IMR-90 (cell line): Measurements from ENCODE around the gene SPINT2. TPM values are rescaled to one million over a fixed set of nuclear protein-coding genes. Genes with fewer than 3 reads are reported as not detected.

Experiments used
- ATAC-seq: fragments of 200-7000 bp; cut with Tn5 transposase; 2 replicates; pipeline ENCODE4 v1.9.1; 2020; ENCODE audit warnings: low read depth, mild to moderate bottlenecking, moderate library complexity
- BruUV-seq: library from RNA; stranded (reverse); fragments of 400-500 nt; replicated peaks from 2 replicates; lab custom pipeline; 2021; lab: Mats Ljungman, UMichigan
- CTCF ChIA-PET: fragments of 300-600 bp; formaldehyde crosslinking; extraction: SDS; loops from one replicate; lab custom pipeline; 2021; ENCODE audit warnings: antibody characterized with exemption; lab: Yijun Ruan, JAX
- POLR2A ChIA-PET: fragments of 300-600 bp; sonication (Branson Sonifier 250); formaldehyde crosslinking; loops from one replicate; lab custom pipeline; 2022; ENCODE audit warnings: antibody characterized with exemption; ENCODE audit not compliant: unreplicated experiment; lab: Charles Lee
- DNase-seq: peaks from one replicate; pipeline ENCODE4 v3.0.0; 2013
- H2AFZ ChIP-seq: replicated peaks from 2 replicates; pipeline ENCODE3; 2013; ENCODE audit warnings: low read length, mild to moderate bottlenecking; ENCODE audit not compliant: poor library complexity
- H2AK5ac ChIP-seq: 2 replicates; pipeline ENCODE4 v1.6.1; 2013; ENCODE audit warnings: low read depth, low read length, inconsistent platforms
- H2AK9ac ChIP-seq: replicated peaks from 2 replicates; pipeline ENCODE3; 2013; ENCODE audit warnings: mild to moderate bottlenecking, low read depth, low read length, moderate library complexity; ENCODE audit not compliant: poor library complexity
- H2BK120ac ChIP-seq: 2 replicates; pipeline ENCODE4 v1.6.1; 2013; ENCODE audit warnings: low read depth, low read length, inconsistent platforms
- H2BK15ac ChIP-seq: 3 replicates; pipeline ENCODE4 v1.6.1; 2013; ENCODE audit warnings: low read depth, low read length, inconsistent platforms
- H2BK20ac ChIP-seq: 2 replicates; pipeline ENCODE4 v1.6.1; 2013; ENCODE audit warnings: low read depth, mild to moderate bottlenecking, inconsistent platforms, low read length, moderate library complexity
- H2BK5ac ChIP-seq: 2 replicates; pipeline ENCODE4 v1.6.1; 2013; ENCODE audit warnings: mild to moderate bottlenecking, low read depth, low read length, inconsistent platforms; ENCODE audit not compliant: poor library complexity, severe bottlenecking
- H3K14ac ChIP-seq: replicated peaks from 2 replicates; pipeline ENCODE4 v1.6.1; 2013; ENCODE audit warnings: low read depth, low read length, inconsistent platforms
- H3K18ac ChIP-seq: 2 replicates; pipeline ENCODE4 v1.6.1; 2013; ENCODE audit warnings: low read depth, low read length, control low read depth
- H3K23ac ChIP-seq: 2 replicates; pipeline ENCODE4 v1.6.1; 2013; ENCODE audit warnings: low read depth, low read length, inconsistent platforms
- H3K27ac ChIP-seq: 2 replicates; pipeline ENCODE4 v1.5.1; 2013; ENCODE audit warnings: mild to moderate bottlenecking, control low read depth, low read length; ENCODE audit not compliant: insufficient read depth
- H3K27me3 ChIP-seq: 2 replicates; pipeline ENCODE4 v1.6.1; 2013; ENCODE audit warnings: low read length; ENCODE audit not compliant: control insufficient read depth, insufficient read depth
- H3K36me3 ChIP-seq: 2 replicates; pipeline ENCODE4 v1.6.1; 2013; ENCODE audit warnings: low read length, mixed read lengths; ENCODE audit not compliant: control insufficient read depth, insufficient read depth
- H3K4ac ChIP-seq: 2 replicates; pipeline ENCODE4 v1.6.1; 2013; ENCODE audit warnings: low read depth, low read length, inconsistent platforms
- H3K4me1 ChIP-seq: 2 replicates; pipeline ENCODE4 v1.6.1; 2013; ENCODE audit warnings: low read length, mixed read lengths; ENCODE audit not compliant: control insufficient read depth, insufficient read depth
- H3K4me2 ChIP-seq: 2 replicates; pipeline ENCODE4 v1.6.1; 2013; ENCODE audit warnings: low read depth, mild to moderate bottlenecking, control low read depth, low read length, moderate library complexity
- H3K4me3 ChIP-seq: 2 replicates; pipeline ENCODE4 v1.5.1; 2013; ENCODE audit warnings: low read depth, mild to moderate bottlenecking, control low read depth, low read length, moderate library complexity; ENCODE audit not compliant: insufficient read depth
- H3K56ac ChIP-seq: 2 replicates; pipeline ENCODE4 v1.6.1; 2013; ENCODE audit warnings: low read length, inconsistent platforms; ENCODE audit not compliant: insufficient read depth; ENCODE audit errors: extremely low read depth
- H3K79me1 ChIP-seq, 2 experiments: 2 replicates each; pipeline ENCODE4 v1.6.1; 2013; ENCODE audit warnings: low read length in 2 of 2, inconsistent platforms in 1 of 2, low read depth in 1 of 2
- H3K9ac ChIP-seq: 2 replicates; pipeline ENCODE4 v1.6.1; 2013; ENCODE audit warnings: low read depth, low read length, control low read depth
- H3K9me1 ChIP-seq: 2 replicates; pipeline ENCODE4 v1.6.1; 2013; ENCODE audit warnings: low read length, inconsistent platforms; ENCODE audit not compliant: insufficient read depth
- H3K9me3 ChIP-seq: 2 replicates; pipeline ENCODE4 v1.6.1; 2013; ENCODE audit warnings: low read length; ENCODE audit not compliant: control insufficient read depth, insufficient read depth
- H4K20me1 ChIP-seq: 2 replicates; pipeline ENCODE4 v1.6.1; 2013; ENCODE audit warnings: low read length, inconsistent platforms; ENCODE audit not compliant: insufficient read depth
- H4K5ac ChIP-seq: 2 replicates; pipeline ENCODE4 v1.6.1; 2013; ENCODE audit warnings: mild to moderate bottlenecking, low read depth, low read length, control low read depth
- H4K8ac ChIP-seq, 2 experiments: 2 replicates each; pipeline ENCODE4 v1.6.1; 2013; ENCODE audit warnings: low read depth in 2 of 2, low read length in 2 of 2, control low read depth in 1 of 2, inconsistent platforms in 1 of 2
- H4K91ac ChIP-seq: 2 replicates; pipeline ENCODE4 v1.6.1; 2013; ENCODE audit warnings: low read depth, low read length, inconsistent platforms; ENCODE audit not compliant: insufficient read depth
- BHLHE40 ChIP-seq: fragments of 150-350 bp; IDR thresholded peaks from 2 replicates; pipeline ENCODE4 v1.6.1; 2016; ENCODE audit warnings: mild to moderate bottlenecking, low read depth, low read length
- CEBPB ChIP-seq: IDR thresholded peaks from 2 replicates; pipeline ENCODE4 v1.6.1; 2012; ENCODE audit warnings: low read depth, low read length, improper control_type of control experiment
- CHD1 ChIP-seq: IDR thresholded peaks from 2 replicates; pipeline ENCODE4 v1.6.1; 2012; ENCODE audit warnings: low read depth, low read length, improper control_type of control experiment
- CTCF ChIP-seq: conservative IDR thresholded peaks from 2 replicates; pipeline ENCODE4 v1.5.1; 2012; ENCODE audit warnings: mild to moderate bottlenecking, low read depth, low read length, improper control_type of control experiment
- FOS ChIP-seq: fragments of 150-350 bp; IDR thresholded peaks from 2 replicates; pipeline ENCODE4 v1.6.1; 2016; ENCODE audit warnings: low read depth, low read length
- MAFK ChIP-seq: IDR thresholded peaks from 2 replicates; pipeline ENCODE4 v1.6.1; 2012; ENCODE audit warnings: low read depth, low read length, improper control_type of control experiment
- MAZ ChIP-seq: IDR thresholded peaks from 2 replicates; pipeline ENCODE4 v1.6.1; 2012; ENCODE audit warnings: low read depth, mild to moderate bottlenecking, low read length, improper control_type of control experiment, moderate library complexity, borderline replicate concordance
- MXI1 ChIP-seq: IDR thresholded peaks from 2 replicates; pipeline ENCODE4 v1.6.1; 2012; ENCODE audit warnings: low read depth, mild to moderate bottlenecking, low read length, moderate library complexity, borderline replicate concordance
- NFE2L2 ChIP-seq: fragments of 150-350 bp; IDR thresholded peaks from 2 replicates; pipeline ENCODE4 v1.6.1; 2016; ENCODE audit warnings: low read depth, mild to moderate bottlenecking, low read length
- POLR2A ChIP-seq: IDR thresholded peaks from 2 replicates; pipeline ENCODE4 v1.6.1; 2012; ENCODE audit warnings: mild to moderate bottlenecking, low read depth, low read length
- RAD21 ChIP-seq: IDR thresholded peaks from 2 replicates; pipeline ENCODE4 v1.6.1; 2012; ENCODE audit warnings: low read length, improper control_type of control experiment
- RCOR1 ChIP-seq: IDR thresholded peaks from 2 replicates; pipeline ENCODE4 v1.6.1; 2012; ENCODE audit warnings: mild to moderate bottlenecking, low read length, improper control_type of control experiment; ENCODE audit not compliant: insufficient replicate concordance
- RFX5 ChIP-seq: IDR thresholded peaks from 2 replicates; pipeline ENCODE4 v1.8.0; 2012; ENCODE audit warnings: low read depth, mild to moderate bottlenecking, low read length, moderate library complexity
- SMC3 ChIP-seq: fragments of 150-350 bp; IDR thresholded peaks from 2 replicates; pipeline ENCODE4 v1.6.1; 2016; ENCODE audit warnings: low read depth, mild to moderate bottlenecking, antibody characterized with exemption, low read length, moderate library complexity
- USF2 ChIP-seq: fragments of 150-350 bp; IDR thresholded peaks from 2 replicates; pipeline ENCODE4 v1.6.1; 2017; ENCODE audit warnings: mild to moderate bottlenecking, antibody characterized with exemption, low read length, low read depth
- WGBS, 2 experiments: methylation state at CpG; one replicate each; pipeline versions ENCODE4 v1.1.5 to v1.1.7; 2013; ENCODE audit warnings: missing lambda C conversion rate in 2 of 2; ENCODE audit not compliant: insufficient read length in 1 of 2; ENCODE audit errors: extremely low coverage in 2 of 2; 5-methylcytosine and 5-hydroxymethylcytosine counted together
- dilution Hi-C: fragments of 300-500 bp; cut with HindIII; formaldehyde crosslinking; loops from one replicate; pipeline ENCODE4 v1.14.3; 2018; ENCODE audit warnings: low sequenced_read_pairs; ENCODE audit not compliant: unreplicated experiment
- in situ Hi-C: fragments of 300-500 bp; cut with MboI; formaldehyde crosslinking; loops from 3 replicates; pipeline ENCODE4 v1.14.3; 2019; ENCODE audit warnings: low sequenced_read_pairs, inconsistent platforms, mixed read lengths
- intact Hi-C: fragments of 100-400 bp; cut with micrococcal nuclease; formaldehyde crosslinking; loops from 2 replicates; pipeline ENCODE4 v1.10.0; 2022
- polyA plus RNA-seq, 3 experiments: library from polyadenylated mRNA; depleted of rRNA; stranded (reverse); fragments of >200 nt; gene quantifications; 2 replicates each; pipeline ENCODE4 v1.2.3, GENCODE V29; 2012; ENCODE audit warnings: low replicate concordance in 1 of 3
- total RNA-seq: library from RNA; depleted of rRNA; stranded (reverse); fragments of >200 nt; gene quantifications from 2 replicates; pipeline ENCODE4 v1.2.3, GENCODE V29; 2012
- TF ChIP-seq, protein P1 (sequence below): fragments of 150-350 bp; IDR thresholded peaks from 2 replicates; pipeline ENCODE4 v1.6.1; 2016; ENCODE audit warnings: low read depth, mild to moderate bottlenecking, low read length, moderate library complexity, borderline replicate concordance

SPINT2 gene
- total and polyA plus RNA-seq, 2 of the 4 experiments (the other 2 are of a cell fraction): 0.54 to 1.2 TPM

DNA sequence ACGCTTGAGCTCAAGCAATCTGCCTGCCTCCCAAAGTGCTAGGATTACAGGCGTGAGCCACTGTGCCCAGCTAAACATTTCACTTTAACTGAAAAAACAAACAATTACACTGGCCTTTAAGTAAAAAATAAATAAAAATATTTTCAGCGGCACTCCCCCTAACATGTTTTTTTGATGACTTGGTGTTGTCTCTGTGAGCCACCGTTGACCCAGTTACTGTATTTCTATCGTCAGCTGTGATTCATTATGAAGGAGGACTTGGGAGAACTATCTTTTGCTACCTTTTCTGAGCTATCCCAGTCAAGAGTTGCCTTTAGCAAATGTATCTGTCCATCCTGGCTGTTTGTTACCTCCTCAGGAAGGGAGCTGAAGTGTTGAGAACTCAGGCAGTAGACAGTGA lies 21.2 kb downstream of the SPINT2 start:
- H4K91ac ChIP-seq: peak overlapping the region; percentile 73
- in situ Hi-C loops (no loop called here), intact Hi-C loops (no loop called here), dilution Hi-C loops (no loop called here)
- POLR2A ChIA-PET: no interaction called here
- H2AFZ ChIP-seq: peak overlapping the region; percentile 71
- H3K36me3 ChIP-seq: no peaks in the 10 kb centered on the region
- no peak for TF ChIP-seq CHD1
- TF ChIP-seq SMC3: no peak
- no peak for TF ChIP-seq RAD21
- TF ChIP-seq NFE2L2: no peak
- no peak for TF ChIP-seq BHLHE40
- TF ChIP-seq RFX5: no peak
- TF ChIP-seq CEBPB: no peak
- no peak for TF ChIP-seq MAFK
- no peak for TF ChIP-seq CTCF
- TF ChIP-seq, protein P1, sequence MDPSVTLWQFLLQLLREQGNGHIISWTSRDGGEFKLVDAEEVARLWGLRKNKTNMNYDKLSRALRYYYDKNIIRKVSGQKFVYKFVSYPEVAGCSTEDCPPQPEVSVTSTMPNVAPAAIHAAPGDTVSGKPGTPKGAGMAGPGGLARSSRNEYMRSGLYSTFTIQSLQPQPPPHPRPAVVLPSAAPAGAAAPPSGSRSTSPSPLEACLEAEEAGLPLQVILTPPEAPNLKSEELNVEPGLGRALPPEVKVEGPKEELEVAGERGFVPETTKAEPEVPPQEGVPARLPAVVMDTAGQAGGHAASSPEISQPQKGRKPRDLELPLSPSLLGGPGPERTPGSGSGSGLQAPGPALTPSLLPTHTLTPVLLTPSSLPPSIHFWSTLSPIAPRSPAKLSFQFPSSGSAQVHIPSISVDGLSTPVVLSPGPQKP: no peak
- TF ChIP-seq USF2: no peak
- no peak for TF ChIP-seq RCOR1
- no peak for TF ChIP-seq FOS
- no peak for TF ChIP-seq POLR2A
- TF ChIP-seq MXI1: no peak
- no peak for TF ChIP-seq MAZ
- WGBS, 2 experiments: 100% methylated on average over 1 of the region's 5 CpGs; no CpG with 5 or more reads in 1 of the 2 experiments
- no peaks in the 10 kb centered on the region for H3K27me3 ChIP-seq
- H3K23ac ChIP-seq: peak overlapping the region; percentile 22; the same call in 1 of the 2 replicates
- peak overlapping the region in 1 of 2 experiments; percentile 81; a peak in 2 of 4 replicates for H4K8ac ChIP-seq
- no TSS peak for BruUV-seq
- no peak overlapping the region; the same call in 1 of the 2 replicates for H3K9ac ChIP-seq
- no peak overlapping the region for H3K4me3 ChIP-seq
- peak overlapping the region; percentile 87 for H3K4ac ChIP-seq
- peaks cover 13% of the 10 kb centered on the region for H3K4me1 ChIP-seq
- H3K14ac ChIP-seq: peak overlapping the region; percentile 93
- H2AK5ac ChIP-seq: peak overlapping the region; percentile 95
- peak overlapping the region; percentile 89 for H2BK120ac ChIP-seq
- no peak overlapping the region for H3K27ac ChIP-seq
- H3K4me2 ChIP-seq: peak overlapping the region; percentile 28; the same call in 1 of the 2 replicates
- peak overlapping the region; percentile 83 for H2BK20ac ChIP-seq
- peak overlapping the region; percentile 62 for H2BK5ac ChIP-seq
- H4K5ac ChIP-seq: peak overlapping the region; percentile 62; the same call in 1 of the 2 replicates
- peak overlapping the region; percentile 52 for H2AK9ac ChIP-seq
- peak overlapping the region; percentile 58; the same call in 1 of the 2 replicates for H3K18ac ChIP-seq
- no peaks in the 10 kb centered on the region for H3K79me1 ChIP-seq
- peaks cover 2% of the 10 kb centered on the region; the same call in 1 of the 2 replicates for H3K9me1 ChIP-seq
- ATAC-seq: peak; percentile 18; the same call in 1 of the 2 replicates
- no peaks in the 10 kb centered on the region for H4K20me1 ChIP-seq
- H3K9me3 ChIP-seq: no peaks in the 10 kb centered on the region
- peak overlapping the region; percentile 99; the same call in 2 of the 3 replicates for H2BK15ac ChIP-seq
- peak; percentile 62 for DNase-seq
- H3K56ac ChIP-seq: no peak overlapping the region
- CTCF ChIA-PET: no interaction called here
